ENCODE data around the gene SOHLH1.

The SOHLH1 gene

DNA sequence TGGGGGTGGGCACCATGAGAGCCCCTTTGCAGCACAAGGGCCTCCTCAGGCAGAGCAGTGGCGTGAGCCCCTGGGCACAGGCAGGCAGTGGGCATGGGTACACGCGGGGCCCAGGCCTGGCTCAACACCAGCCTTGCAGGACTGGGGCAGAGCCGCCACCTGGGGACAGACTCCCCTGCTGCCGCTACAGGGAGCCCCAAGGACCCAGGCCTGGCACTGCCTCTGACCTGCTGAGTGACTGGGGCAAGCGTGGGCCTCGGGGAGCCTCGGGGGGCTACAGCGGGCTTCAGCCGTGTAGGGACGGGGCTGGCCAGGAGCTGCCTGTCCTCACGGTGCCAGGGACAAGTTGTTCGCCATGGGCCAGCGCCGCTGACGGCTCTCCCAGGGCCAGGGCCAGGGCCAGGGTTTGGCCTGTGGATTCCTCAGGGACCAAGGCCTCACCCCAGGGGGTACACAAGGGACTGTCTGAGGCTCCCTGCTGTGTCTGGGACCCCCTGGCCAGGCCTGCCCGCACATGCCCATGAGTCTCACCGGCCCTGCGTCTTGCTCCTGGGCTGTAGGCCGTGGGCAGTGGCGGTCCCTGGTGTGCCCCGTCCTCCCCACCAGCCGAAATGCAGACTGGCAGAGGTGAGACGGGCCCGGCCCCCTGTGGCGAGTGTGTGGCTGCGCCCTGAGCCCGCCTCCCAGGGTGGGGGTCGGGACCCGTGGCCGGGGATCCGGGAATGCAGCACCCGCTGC is 45.2 kb upstream of the SOHLH1 start:
- DNase-seq (ENCODE audit: low spot score): no peak
- TF ChIP-seq CTCF (IDR thresholded peaks at IDR 0.05; ENCODE audit: extremely low read depth, insufficient read depth, missing control alignments): no peak
- in situ Hi-C loops (cut with MboI; ENCODE audit: low pct_unique_long_range_greater_than_20kb, low sequenced_read_pairs, unreplicated experiment): no loop called here

DNA sequence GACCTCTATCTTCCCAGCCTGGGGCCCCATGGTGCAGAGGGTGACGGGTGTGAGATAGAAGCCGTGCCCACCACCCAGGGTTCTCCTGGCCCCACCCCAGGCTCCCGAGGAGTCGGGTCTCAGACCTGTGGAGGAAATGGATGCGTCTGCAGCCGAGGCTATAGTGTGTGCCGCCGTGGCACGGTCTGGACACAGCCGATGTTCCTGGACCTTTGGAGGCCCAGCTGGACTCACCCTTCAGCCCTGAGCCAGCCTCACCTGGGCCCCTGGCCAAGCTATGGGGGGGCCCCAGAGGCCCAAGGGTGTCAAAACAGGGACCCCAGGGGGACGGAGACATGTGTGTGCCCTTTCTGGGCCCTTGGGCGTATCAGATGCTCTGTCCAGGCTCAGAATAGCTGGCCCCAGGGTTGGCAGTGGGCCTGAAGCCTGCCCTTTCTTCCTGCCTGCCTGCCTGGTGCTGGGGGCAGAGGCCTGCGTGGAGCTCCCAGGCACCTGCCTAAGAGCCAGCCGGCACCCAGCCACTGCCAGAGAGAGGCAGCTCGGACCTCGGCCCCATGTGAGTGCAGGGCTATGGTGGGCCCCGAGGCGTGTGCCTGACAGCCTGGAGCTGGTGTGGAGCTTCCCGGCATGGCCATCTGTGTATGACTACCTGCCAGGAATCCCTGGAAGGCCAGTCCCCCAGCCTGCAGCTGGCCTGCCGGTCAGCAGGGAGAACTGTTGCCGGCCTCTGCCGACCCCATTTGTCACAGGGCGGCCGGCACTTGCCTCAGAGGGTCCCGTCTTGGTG is 44.5 kb upstream of the SOHLH1 start:
- no peak for DNase-seq (ENCODE audit: low spot score)
- in situ Hi-C loops (cut with MboI; ENCODE audit: low pct_unique_long_range_greater_than_20kb, low sequenced_read_pairs, unreplicated experiment): no loop called here

DNA sequence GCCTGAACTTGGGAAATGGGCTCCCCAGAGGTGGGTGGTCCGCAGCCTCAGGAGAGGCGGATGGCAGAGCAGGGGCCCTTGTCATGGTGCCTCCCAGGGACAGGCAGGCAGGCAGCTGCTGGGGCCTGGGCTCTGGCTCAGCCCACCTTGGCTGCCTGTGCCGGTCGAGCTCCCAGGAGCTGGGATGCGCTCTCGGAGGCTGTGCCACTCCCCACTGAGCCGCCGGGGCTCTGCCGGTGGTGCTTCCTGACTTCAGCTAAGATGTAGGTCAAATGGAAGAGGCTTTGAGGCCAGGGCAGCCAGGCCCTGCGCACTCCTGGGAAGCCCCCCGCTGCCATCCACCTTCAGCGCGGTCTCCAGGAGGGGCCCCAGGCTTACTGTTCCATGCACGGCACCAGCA is 43.7 kb upstream of the SOHLH1 start:
- TF ChIP-seq CTCF (IDR thresholded peaks at IDR 0.05; ENCODE audit: extremely low read depth, insufficient read depth, missing control alignments): no peak
- no peak for DNase-seq (ENCODE audit: low spot score)
- in situ Hi-C loops (cut with MboI; ENCODE audit: low pct_unique_long_range_greater_than_20kb, low sequenced_read_pairs, unreplicated experiment): no loop called here

More for the DNA sequence above, 44.5 kb upstream of the SOHLH1 start:
- no peak for TF ChIP-seq CTCF (IDR thresholded peaks at IDR 0.05; ENCODE audit: extremely low read depth, insufficient read depth, missing control alignments)

- DNase-seq (ENCODE audit: low spot score): no peak
- no peak for TF ChIP-seq CTCF (IDR thresholded peaks at IDR 0.05; ENCODE audit: extremely low read depth, insufficient read depth, missing control alignments)
- in situ Hi-C loops (cut with MboI; ENCODE audit: low pct_unique_long_range_greater_than_20kb, low sequenced_read_pairs, unreplicated experiment): no loop called here
Measured at GRCh38 chr9:135741276-135742219, 42.3 kb upstream of the SOHLH1 start.

GRCh38 chr9:135739271-135740220 is 40.3 kb upstream of the SOHLH1 start:
- no peak for TF ChIP-seq CTCF (IDR thresholded peaks at IDR 0.05; ENCODE audit: extremely low read depth, insufficient read depth, missing control alignments)
- in situ Hi-C loops (cut with MboI; ENCODE audit: low pct_unique_long_range_greater_than_20kb, low sequenced_read_pairs, unreplicated experiment): no loop called here
- no peak for DNase-seq (ENCODE audit: low spot score)
